GM21390 (cell line): Measurements from ENCODE around the gene LDHB.
"Not testable (repeated sequence)": the region's sequence is repeated elsewhere in the genome, so short reads cannot be mapped to it uniquely, and the experiment has no call there.

Experiments used
- ATAC-seq: cut with Tn5 transposase; IDR thresholded peaks from one replicate; pipeline ENCODE4 v1.9.1; 2021; ENCODE audit not compliant: unreplicated experiment

Gene LDHB

DNA sequence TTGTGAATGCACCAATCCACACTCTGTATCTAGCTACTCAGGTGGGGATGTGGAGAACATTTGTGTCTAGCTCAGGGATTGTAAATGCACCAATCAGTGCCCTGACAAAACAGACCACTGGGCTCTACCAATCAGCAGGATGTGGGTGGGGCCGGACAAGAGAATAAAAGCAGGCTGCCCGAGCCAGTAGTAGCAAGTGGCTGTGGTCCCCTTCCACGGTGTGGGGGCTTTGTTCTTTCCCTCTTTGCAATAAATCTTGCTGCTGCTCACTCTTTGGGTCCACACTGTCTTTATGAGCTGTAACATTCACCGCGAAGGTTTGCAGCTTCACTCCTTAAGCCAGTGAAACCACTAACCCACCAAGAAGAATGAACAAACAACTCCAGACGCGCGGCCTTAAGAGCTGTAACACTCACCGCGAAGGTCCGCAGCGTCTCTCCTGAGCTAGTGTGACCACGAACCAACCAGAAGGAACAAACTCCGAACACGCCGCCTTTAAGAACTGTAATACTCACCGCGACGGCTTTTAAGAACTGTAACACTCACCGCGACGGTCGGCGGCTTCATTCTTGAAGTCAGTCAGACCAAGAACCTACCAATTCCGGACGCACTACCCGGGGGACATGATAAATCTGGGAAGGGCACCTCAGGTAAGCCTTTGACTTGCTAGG is 4.6 kb upstream of the LDHB start:
- no peak for ATAC-seq

DNA sequence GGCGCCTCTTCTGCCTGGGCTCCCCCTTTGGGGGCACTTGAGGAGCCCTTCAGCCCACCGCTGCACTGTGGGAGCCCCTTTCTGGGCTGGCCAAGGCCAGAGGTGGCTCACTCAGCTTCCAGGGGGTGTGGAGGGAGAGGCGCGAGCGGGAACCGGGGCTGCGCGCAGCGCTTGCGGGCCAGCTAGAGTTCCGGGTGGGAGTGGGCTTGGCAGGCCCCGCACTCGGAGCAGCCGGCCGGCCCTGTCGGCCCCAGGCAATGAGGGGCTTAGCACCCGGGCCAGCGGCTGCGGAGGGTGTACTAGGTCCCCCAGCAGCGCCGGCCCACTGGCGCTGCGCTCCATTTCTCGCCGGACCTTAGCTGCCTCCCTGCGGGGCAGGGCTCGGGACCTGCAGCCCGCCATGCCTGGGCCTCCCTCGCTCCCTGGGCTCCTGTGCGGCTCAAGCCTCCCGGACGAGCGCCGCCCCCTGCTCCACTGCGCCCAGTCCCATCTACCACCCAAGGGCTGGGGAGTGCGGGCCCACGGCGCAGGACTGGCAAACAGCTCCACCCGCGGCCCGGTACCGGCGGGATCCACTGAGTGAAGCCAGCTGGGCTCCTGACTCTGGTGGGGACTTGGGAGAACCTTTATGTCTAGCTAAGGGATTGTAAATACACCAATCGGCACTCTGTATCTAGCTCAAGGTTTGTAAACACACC is 3.9 kb upstream of the LDHB start:
- not testable (repeated sequence) for ATAC-seq

DNA sequence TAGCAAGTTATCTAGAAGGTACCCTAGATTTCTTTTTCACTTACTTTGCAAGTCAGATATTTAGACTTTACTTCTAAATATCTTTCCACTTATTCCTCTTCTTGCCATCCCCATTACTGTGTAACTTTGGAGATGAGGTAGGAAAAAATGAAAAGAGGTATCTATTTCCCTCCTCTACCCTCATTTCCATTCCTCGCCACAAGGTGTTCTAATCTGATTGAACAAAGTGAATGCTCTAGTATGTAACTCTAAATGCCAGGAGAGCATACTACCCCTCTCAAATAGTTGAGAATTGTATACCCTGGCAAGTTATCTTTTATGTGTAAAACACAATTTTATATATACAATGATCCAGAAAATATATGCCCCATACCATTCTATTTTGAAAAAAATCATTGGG is 1.7 kb upstream of the LDHB start:
- ATAC-seq, result no peak

DNA sequence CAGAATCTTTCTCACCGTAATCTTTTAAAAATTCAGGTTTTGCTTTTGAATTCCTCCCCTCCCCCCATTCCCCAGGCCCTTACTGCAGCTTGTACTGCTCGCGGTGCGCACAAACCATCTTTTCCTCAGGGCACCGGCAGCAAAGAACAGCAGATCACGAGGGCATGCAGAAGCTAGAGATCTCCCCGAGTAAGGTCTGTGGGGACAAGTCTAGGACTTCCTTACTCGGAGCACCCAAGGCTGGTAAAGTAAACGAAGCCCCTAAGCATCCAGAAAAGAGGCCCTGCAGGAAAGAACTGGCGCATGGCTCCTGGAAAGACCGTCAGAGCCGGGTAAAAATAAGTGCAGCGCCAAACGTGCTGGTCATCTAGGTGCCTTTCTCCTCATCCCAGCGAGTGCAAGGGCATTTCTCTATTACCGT is 727 bp downstream of the LDHB start:
- ATAC-seq, result peak; percentile 35

DNA sequence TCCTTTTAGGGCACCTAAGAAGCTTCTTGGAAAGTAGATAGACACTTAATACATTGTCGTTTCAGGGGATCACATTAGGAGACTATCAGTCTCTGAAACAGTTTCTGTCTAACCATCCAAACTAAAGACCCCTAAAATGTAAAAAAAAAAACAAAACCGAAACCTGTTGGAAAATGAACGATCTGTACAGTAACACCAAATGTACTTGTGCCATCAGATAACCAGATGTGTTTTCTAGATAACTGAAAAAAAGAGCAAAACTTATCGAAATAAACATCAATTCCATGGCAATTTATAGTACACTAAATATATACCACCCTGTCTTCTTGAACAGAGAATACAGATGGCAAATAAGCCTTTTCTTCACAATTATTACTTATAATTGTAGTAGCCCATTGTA is 2.1 kb downstream of the LDHB start:
- no peak for ATAC-seq

DNA sequence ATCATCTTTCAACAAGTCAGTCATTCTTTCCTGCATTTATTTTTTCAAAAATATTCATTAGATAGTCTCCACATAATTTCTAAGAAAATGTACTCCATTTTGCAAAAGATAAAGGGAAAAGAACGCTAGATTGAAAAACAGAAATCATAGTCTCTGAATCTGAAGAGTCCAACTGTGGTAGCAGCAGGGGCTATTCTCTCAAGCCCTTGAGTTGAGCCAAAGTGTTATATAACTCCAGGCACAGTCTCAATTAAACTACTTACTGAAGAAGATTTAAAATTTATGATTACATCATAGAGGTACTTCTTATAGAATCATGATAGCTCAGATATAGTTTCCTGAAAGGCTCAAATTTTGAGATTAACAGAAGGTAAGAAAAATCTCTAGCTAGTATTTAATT is 5.8 kb downstream of the LDHB start:
- no peak for ATAC-seq

DNA sequence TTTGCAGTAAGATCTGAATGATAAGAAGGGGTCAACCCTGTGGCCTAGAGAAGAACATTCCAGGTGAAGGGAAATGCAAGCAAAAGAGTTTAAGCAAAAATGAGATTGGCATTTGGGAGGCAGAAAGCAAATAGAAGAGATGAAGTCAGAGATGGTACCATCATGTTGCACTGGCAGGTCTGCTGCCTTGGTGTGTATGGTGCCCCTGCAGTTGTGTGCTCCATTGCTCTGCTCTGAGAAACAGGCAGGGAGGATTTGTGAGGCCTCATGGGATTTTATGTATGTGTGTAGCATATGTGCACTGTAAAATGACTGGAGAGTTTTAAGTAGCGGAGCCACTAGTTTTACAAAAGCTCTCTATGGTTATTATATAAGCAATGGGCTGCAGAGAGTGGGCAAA is 6.6 kb downstream of the LDHB start:
- no peak for ATAC-seq

DNA sequence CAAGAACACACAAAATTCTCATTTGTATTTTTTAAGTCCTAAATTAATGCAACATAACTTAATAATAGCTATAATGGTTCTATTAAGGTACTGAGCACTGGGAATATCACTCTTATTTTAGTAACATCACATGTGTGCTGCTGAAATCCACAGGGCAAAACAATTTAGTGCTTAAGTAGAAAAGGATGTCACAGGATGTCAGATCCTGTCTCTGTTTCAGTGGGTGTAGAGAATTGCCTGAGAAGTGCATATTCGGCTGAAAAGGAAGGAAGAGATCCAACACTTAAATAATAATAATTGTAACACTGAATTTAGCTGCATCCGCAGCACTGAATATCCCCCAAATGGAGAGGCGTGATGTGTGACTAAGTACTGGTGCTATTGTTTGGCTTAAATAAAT is 8.6 kb downstream of the LDHB start:
- ATAC-seq, result no peak

DNA sequence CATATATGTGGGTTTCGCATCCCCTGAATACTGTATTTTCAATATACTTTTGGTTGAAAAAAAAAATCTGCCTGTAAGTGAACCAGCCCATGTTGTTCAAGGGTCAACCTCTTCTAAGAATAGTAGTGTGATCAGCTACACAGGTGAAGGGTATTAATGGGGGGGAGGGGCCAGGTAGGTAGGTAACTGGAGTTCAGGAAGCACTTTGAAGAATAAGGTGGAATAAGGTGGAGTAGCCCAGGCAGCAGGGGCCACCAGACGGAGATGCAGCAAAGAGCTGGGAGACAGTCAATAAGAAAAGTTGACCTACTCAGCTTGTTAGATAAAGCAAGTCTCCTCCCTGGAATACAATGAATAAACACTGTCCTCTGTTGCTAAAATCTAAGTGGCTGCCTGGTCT is 9.3 kb downstream of the LDHB start:
- no peak for ATAC-seq

DNA sequence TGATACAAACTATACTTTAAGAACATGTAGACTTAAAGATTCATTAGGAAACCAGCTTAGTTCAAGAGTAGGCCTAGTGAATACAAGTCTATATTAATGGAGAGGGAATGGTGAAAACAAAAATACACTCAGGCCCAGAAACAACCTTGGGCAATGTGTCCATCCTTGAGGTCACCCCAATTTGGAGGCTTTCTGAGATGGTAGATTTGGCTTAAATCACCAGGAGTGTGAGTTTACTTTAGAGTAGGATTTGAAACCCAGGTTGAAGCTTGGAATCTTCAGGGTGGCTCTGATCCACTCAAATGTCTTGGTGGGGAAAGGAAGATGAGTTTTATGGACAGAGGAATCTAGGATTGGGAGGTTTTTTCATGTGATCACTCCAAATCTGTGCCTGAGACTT is 10.5 kb downstream of the LDHB start:
- no peak for ATAC-seq

DNA sequence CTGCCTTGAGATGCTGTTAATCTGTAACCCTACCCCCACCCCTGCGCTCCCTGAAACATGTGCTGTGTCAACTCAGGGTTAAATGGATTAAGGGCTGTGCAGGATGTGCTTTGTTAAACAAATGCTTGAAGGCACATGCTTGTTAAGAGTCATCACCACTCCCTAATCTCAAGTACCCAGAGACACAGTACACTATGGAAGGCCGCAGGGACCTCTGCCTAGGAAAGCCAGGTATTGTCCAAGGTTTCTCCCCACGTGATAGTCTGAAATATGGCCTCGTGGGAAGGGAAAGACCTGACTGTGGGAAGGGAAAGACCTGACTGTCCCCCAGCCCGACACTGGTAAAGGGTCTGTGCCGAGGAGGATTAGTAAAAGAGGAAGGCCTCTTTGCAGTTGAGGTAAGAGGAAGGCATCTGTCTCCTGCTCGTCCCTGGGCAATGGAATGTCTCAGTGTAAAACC is 12.6 kb downstream of the LDHB start:
- ATAC-seq, result not testable (repeated sequence)

DNA sequence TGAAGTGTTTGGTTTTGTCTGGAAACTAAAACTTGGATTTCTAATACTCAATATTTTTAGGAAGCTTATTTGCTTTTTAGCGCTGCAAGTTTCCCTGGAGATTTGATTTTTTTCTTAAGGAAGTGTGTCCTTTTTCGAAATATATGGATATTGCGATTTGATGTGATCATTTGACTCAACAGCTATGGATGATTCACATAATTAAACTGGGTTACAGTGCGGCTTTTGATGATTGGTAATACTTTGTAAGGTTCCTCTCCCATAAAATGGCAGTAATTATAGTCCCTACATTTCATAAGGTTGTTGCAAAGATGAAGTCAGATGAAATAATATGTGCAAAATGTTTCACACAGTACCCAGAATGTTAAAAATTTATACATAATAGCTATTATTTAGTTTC is 13.1 kb downstream of the LDHB start:
- no peak for ATAC-seq

DNA sequence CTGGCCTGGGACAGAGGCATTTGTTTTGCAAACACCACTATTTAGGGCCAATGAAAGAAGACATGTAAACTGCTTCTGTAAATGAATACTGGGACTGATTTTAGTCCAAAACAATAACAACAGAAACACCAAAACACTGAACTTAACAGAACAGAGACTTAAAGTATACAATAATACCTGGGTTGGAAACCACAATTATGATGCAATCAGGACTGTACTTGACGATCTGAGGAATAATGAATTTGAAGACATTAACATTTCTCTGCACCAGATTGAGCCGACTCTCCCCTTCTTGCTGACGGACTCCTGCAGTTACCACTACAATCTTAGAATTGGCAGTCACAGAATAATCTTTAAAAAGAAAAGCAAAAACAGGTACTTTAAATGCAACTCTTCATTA is 13.9 kb downstream of the LDHB start:
- ATAC-seq, result no peak

DNA sequence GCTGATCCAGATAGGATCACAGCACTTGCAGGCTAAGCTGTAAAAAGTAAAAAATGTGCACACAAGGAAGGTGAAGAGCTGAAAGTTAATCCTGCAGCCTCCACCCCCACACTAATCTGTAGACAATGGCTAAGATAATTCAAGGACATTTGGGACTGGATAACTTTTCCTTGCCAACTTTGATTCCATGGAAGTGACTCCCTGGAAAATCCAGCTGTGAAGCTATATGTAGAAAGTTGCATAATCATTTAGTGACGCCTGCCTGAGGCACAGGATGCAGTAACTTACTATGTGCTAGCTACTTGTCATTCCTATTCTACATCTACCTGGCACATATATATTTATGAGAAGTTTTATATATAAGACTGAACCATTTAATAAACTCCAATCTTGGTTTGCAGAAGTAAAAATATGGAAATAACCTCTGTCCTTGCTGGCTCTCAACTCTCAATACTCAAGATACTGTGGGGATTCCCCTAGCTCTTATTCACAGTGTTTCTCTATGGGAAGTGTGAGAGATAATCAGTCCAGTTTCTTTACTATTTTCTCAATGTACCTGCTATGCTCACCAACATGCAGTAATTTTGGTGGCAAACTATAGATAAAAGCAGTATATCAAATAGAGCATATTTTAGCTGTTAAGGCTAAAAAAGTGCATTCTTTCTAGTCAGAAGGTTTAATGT is 14.8 kb downstream of the LDHB start:
- no peak for ATAC-seq

DNA sequence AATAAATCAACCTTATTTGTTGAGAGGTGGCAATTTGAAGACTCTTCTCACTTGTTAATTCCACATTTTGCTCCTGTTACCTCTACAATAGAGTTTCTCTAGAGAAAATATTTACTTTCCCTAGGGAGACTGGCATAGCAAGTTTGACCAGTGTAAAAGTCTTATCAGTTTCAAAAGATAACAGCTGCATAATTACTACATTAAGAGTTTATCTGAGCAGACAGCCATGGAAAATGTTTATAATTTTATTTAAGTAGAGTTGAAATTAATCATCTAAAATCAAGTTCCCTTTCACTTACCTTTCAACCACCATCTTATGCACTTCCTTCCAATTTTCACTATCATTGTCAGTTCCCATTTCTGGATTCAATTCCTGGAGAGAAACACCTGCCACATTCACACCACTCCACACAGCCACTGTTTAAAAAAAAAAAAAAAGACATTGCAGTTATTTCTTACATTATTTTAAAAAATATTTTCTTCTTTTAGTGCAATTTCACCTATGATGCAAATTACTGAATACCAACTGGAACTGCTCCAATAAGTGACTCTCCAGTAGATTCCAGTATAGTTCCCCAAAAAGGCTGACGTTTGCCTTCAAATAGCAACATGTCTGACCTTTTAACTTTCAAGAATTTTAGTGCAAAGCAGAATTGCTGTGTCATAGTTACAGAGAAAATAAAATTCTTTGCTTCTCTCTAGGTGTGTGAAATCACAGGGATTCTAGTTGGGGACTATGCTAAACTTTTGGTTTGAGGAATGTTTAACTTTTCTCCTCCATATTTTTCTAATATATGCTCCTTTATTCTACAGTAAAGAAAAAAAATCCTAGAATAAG is 19.4 kb downstream of the LDHB start:
- no peak for ATAC-seq

DNA sequence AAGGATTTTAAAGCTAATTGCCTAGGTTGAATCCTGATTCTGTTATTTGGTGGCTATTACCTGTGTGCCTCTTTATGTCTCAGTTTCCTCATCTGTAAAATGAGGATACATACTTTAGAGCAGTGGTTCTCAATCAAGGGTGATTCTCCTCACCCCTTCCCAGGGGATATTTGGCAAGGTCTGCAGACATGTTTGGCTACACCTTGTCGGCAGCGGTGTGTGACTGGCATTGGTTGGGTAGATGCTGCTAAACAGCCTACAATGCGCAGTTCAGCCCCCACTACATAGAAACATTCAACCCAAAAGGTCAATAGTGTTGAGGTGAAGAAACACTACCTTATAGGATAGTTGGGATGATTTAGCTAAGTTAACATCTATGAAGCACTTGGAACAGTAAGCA is 23.4 kb downstream of the LDHB start:
- ATAC-seq, result no peak

DNA sequence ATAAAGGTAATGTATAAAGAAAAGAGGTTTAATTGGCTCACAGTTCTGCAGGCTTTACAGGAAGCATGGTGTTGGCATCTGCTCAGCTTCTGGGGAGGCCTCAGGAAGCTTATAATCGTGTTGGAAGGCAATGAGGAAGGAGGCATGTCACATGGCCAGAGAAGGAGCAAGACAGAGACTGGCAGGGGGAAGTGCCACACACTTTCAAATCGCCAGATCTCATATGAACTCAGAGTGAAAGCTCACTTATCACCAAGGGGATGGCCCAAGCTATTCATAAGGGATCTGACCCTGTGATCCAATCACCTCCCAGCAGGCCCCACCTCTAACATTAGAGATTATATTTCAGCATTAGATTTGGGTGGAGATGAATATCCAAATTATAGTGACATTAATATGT is 26.3 kb downstream of the LDHB start:
- ATAC-seq, result no peak

DNA sequence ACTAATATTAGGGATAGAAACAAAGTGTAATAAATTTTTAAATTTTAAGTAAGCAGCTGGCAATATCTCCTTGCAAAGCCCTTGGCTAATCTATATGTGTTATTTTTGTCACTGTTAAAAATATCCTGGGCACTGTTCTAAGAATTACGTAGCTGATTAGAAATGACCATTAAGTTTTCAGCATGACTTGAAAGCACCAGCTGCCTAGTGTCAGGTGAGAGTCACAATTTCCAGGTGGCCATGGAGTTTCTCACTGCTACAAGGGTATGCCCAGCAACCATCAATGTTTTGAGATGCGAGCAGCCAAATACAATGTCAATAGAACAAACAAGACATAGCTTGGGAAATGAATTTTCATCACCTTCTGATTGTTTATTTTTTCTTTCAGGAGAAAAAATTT is 29.7 kb downstream of the LDHB start:
- no peak for ATAC-seq

DNA sequence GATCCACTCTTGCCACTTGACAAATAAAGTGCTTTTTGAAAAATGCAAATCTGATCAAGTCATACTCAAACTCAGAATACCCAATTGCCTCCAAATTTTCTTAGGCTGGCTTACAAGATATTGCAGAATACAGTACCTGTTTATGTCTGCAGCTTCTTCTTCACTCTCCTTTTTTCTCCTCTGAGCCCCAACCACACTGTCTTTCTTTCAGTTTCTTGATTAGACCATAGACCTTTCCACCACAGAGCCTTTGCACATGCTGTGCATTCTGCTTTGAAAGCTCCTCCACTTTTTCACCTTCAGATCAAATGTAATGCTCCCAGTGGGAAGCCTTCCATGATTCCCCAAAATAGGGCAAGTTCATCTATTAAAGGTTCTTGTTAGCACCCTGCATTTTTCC is 39.1 kb downstream of the LDHB start:
- ATAC-seq, result no peak

DNA sequence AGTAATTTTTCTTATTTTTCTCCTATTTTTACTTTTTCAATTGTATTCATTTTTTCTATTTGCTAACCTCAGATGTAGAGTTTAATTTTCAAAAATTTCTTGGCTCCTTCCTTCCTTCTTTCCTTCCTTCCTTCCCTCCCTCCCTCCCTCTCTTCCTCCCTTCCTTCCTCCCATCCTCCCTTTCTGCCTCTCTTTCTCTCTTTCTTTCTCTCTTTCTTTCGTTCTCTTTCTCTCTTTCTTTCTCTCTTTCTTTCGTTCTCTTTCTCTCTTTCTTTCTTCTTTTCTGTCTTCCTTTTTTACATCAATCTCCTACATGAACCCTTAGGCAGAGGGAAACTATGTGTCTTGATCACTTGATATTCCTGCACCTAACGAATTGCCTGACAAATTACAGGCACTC is 40.6 kb downstream of the LDHB start:
- no peak for ATAC-seq

DNA sequence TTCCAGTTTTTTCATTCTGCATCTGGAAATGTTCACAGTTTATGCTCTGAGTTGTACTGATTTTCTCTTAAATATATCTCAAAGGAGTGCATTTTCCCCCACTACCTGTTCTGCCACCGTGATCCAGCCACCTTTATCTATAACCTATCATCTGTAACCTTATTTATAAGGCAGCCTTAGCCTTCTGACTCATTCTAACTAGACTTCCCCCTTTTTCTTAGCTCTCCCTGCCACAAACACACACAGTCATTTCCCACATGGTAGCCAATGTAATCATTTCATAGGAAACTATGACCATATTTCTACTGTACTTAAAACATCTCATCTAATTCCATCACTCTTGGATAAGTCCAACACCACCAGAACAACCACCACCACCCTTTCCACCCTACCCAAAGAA is 42.2 kb downstream of the LDHB start:
- no peak for ATAC-seq
